Measurements from ENCODE around the gene NRN1.

The NRN1 gene

GRCh38 chr6:6002005-6002847 is 4.5 kb downstream of the NRN1 start:
- no peak for DNase-seq

- DNase-seq = no peak
Observed at GRCh38 chr6:6001443-6001842, 5.3 kb downstream of the NRN1 start.

DNA sequence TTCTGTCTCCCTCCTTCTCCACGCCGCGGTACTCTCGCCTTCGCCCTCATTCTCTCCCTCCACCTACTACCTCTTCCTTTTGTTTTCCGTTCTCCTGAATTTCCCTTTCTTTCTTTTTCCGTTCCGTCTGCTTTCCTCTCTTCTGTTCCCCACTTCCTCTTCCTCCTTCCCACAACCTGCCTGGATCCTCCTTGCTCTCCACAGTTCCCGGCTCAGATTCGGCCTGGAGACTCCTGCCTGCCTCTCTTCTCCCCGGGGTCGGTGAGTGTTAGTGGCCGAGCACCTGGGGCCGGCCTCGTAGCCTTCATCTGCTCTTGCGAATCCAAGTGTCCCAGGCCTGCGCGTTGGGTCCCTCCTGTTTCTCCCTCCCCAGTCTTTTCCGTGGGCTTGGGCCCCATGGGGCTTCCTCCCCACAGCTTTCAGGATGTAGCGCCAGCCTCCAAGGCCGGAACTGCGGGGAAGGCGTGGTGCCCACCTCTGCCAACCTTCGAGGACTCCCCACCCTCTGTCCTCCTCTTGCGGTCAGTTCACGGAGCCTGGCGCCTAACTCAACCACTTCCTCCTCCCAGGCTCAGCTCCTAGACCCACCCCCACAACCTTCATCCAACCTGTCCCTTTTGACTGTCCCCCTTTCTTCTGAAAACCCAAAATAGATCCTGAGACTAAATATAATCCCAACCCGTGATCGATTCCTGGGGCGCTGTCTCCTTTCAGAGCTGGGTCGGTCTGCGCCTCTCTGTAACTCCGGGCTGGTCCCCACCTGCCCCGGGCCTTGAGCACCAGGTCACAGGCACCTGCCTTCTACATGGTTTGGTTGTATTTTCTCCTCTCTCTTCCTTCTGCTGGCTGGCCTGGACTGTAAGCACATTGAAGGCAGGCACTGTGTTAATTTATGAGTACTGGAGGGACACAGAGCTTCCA is 6.8 kb downstream of the NRN1 start:
- DNase-seq = no peak

GRCh38 chr6:5998711-5999687 is 7.7 kb downstream of the NRN1 start:
- no peak for DNase-seq

DNA sequence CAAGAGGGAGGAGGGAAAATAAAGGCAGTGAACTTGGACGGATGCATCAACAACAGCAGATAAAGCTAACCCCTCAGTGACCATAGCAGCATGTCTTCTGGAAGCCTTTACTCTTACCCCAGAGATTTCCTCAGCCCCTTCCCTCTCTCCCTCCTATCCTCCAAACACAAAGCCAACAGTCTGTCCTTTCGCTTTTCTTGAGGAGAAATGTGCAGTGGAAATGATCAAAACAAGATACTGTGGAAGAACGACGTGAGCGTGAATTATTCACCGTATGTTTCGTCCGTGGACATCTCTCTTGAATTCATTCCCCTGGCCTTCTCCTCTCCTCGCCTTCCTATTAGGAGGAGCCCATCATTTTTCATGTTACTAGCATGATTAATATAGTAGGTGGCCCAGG is 8.5 kb downstream of the NRN1 start:
- DNase-seq = no peak

- DNase-seq = peak in 1 of 2 donors; percentile 40
Observed at GRCh38 chr6:5997420-5997987, 9.2 kb downstream of the NRN1 start.

DNA sequence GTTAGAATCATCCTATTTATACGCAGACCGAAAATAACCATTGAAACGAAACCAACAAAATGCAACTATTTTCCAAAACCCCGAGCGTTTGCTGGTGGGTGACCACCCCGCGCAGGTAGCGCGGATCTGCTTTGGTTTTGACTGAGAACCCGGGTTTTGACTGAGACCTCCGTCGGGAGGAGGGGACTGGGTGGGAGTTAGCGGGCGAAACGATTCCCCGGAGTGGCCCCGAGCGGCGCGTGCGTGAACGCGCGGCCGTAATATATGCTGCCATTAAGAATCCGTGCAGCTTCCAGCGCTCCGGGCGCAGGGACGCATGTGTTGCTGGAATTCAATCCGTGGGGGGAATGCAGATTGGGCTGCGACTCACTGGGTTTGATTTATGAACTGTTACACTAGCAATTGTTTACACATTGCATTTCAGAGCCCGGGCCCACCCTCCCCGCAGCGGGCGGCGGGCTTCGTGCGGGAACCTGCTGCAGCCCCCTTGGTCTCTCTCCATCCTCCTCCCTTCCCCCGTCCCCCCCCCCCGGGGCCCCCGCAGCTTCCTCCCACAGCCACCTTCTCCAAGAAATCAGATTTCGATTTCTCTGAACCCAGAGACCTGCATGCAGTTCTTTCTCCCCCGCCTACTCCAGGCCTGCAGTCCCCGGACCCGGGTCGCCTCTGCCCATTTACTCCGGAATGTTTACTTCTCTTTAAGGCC is 9.9 kb downstream of the NRN1 start:
- DNase-seq = no peak

DNA sequence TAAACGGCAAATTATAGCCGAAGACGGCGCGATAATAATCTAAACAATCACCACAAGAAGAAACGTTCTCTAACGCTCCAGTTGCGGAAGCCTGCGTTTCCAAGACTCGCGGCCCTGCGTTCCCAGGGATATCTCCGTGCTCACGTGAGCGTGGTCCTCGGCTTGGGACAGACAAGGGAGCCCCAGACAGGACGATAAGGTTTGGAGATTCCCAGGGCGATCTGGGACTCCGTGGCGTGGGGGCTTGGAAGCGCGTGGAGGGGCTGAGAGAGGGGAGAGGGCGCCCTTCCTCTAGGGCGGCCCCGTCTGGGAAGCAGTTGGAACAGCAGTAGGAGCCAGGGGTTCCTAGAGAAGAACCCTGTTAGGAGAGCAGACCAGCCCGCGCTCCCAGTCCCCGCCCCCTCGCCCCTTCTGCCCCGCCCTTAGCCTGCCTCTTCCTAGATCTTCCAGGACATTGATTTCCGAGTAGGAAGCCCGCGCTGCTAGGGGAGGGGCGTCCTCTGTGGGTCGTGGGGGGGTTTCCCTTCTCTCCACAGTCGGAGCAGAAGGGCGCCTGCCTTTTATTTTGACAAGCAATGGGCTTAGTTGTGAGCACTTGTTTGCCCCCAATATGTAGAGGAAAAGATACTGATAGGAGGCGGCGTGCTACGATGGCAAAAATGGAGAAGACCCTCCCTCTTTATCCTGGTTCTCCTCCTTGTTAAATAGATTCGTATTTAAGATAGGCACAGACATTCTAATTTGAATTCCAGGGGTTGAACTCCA is 10.6 kb downstream of the NRN1 start:
- no peak for DNase-seq

GRCh38 chr6:5995658-5995948 is 11.1 kb downstream of the NRN1 start:
- DNase-seq = no peak

DNA sequence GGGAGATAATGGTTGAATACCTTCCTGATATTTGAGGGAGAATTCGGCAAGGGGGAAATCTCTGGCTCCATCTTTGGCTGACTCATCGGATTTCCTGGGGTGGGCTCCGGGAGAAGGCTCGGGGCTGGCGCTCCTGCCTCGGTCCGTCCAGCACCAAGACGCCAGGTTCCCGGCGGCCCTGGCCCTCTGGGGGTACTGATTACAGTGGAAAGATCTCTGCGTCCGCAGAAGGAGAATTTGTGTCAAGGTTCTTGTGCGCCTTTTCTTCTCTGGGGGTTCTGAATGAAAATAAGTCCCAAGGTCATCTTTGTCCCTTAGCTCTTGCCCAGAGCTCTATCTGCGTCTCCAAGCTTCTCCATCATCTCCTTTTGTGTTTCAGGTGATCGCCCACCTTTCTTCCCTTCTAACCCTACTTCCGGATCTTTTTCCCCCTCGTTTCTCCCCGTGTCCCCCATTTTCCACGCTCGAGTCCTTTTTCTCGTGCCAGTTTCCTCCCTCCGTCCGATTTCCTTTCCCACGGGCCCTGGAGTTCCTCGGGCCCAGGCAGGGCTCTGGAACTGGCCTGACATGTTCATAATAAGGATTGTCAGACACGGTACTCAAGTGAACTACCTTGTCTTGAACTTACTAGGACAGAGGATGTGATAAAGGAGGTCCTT is 11.6 kb downstream of the NRN1 start:
- DNase-seq = no peak

DNA sequence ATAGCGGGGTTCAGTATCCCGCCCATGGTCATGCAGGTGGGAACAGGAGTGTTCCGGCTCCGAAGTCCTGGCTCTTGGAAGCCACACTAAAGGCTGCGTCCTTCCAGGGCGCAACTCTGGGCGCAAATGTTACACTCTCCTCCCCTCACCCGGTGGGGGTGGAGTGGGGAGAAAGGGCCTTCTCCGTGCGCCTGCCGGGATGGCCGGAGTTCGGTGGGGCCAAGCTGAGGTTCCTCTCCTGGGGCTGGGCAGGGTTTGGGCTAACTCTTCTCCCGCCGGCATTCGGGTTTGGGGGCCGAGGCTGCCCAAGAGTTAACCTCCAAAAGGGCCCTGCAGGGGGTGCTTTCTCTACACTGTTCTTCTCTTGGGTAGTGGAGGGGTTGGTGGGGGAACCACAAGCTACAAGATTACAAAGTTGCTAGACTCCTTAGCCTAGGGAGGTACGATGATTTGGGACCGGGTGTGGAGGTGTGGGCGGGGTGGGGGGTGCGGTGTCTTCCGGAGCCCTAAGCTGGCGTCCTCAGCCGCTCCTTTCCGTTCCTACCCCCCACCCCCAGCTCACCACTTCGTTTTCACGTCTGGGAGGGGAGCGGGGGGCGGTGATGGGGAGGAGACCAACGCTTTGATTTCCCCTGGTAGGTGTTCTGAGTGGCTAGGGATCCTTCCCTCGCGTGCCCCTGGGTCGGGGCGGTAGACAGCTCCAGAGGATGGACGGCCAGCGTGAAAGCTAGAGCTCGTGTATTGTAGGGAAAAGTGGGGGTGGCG is 12.3 kb downstream of the NRN1 start:
- DNase-seq = no peak

DNA sequence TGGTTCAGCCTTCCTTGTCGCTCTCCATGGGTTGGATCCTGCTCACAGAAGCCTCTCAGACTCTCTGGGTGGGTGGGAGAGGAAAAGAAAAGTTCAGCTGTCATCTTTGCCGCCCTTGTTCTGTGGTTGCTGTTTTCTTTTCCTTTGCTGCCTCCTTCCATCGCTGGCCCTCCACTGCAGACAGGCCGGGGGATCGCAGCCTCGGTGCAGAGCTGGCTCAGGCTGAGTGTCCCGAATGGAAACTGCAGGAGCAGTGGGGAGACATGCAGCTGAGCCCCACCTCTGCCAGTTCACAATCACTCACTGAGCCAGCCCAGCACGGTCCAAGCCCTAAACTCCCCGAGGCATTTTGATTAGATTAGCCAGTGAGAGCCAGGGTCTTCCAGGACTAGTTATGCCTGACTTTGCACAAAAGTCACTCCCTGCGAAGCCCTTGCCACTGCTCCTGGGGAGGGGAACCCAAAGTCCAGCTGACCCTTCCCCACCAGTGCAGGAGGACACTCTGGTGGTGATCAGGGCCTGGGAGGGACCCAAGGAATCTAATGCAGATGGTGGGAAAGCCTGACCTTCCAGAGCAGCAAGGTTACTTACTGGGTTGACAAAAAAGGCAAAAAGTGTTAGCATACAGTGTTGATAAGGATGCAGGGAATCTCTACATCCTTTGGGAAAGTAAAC is 14.0 kb downstream of the NRN1 start:
- no peak for DNase-seq

- no peak for DNase-seq
Observed at GRCh38 chr6:5990786-5991185, 15.9 kb downstream of the NRN1 start.

DNA sequence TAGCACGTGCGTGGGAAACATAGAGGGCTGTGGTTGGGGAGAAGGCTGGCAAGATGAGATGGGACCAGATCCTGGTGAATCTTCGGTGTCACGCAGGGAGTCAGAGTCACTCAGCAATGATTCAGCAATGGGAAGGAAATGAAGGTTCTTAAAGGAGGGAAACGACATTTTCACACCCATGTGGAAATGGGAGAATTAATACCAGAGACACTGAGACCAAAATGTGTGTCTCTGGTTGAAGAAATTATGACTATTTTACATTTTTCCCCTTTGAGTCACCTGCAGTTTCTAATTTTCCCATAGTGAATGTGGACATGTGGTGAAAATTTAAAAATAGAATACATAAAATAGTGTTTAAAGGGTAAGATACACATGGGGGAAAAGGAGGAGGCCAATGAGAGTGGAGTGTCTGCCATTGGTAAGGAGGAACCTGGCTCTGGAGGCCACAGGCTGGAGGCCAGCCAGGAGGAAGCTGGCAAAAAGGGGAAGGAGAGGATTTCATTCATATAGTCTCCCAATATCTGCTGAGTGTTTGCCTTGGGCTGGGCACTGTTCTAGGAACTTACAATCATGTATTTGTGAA is 17.5 kb downstream of the NRN1 start:
- DNase-seq = peak in 1 of 2 donors; percentile 35

GRCh38 chr6:5986861-5987260 is 19.9 kb downstream of the NRN1 start:
- no peak for DNase-seq

- DNase-seq = no peak
Observed at GRCh38 chr6:5984150-5985089, 22.3 kb downstream of the NRN1 start.

All from CD4-positive, alpha-beta T cell treated with Interleukin-1 beta for 1 hour (primary cell).